ENCODE measurements around the gene ARPP21.

ARPP21 gene

GRCh38 chr3:35673017-35673416, 33.7 kb downstream of the ARPP21 start:
- DNase-seq (ENCODE audit: low read depth, low spot score), result no peak
- in situ Hi-C loops (cut with HindIII; ENCODE audit: low sequenced_read_pairs), result no loop called here
- no peak for TF ChIP-seq CTCF (IDR thresholded peaks at IDR 0.05; ENCODE audit: low read depth, low read length)
- no peak overlapping the region for H3K4me3 ChIP-seq (ENCODE audit: low read depth, low read length)

GRCh38 chr3:35674451-35675109, 35.3 kb downstream of the ARPP21 start:
- DNase-seq (ENCODE audit: low read depth, low spot score), result no peak
- in situ Hi-C loops (cut with HindIII; ENCODE audit: low sequenced_read_pairs), result no loop called here

GRCh38 chr3:35675206-35675605, 35.9 kb downstream of the ARPP21 start:
- TF ChIP-seq CTCF (IDR thresholded peaks at IDR 0.05; ENCODE audit: low read depth, low read length), result no peak
- DNase-seq (ENCODE audit: low read depth, low spot score), result no peak
- in situ Hi-C loops (cut with HindIII; ENCODE audit: low sequenced_read_pairs), result no loop called here

More at GRCh38 chr3:35674451-35675109, 35.3 kb downstream of the ARPP21 start:
- TF ChIP-seq CTCF (IDR thresholded peaks at IDR 0.05; ENCODE audit: low read depth, low read length), result no peak
- H3K4me3 ChIP-seq (ENCODE audit: low read depth, low read length), result no peak overlapping the region

GRCh38 chr3:35675621-35676020, 36.3 kb downstream of the ARPP21 start:
- DNase-seq (ENCODE audit: low read depth, low spot score), result no peak
- no peak for TF ChIP-seq CTCF (IDR thresholded peaks at IDR 0.05; ENCODE audit: low read depth, low read length)
- in situ Hi-C loops (cut with HindIII; ENCODE audit: low sequenced_read_pairs), result no loop called here
- H3K4me3 ChIP-seq (ENCODE audit: low read depth, low read length), result no peak overlapping the region

More at GRCh38 chr3:35675206-35675605, 35.9 kb downstream of the ARPP21 start:
- H3K4me3 ChIP-seq (ENCODE audit: low read depth, low read length), result no peak overlapping the region

GRCh38 chr3:35677797-35678196, 38.5 kb downstream of the ARPP21 start:
- in situ Hi-C loops (cut with HindIII; ENCODE audit: low sequenced_read_pairs), result no loop called here
- DNase-seq (ENCODE audit: low read depth, low spot score), result no peak
- no peak for TF ChIP-seq CTCF (IDR thresholded peaks at IDR 0.05; ENCODE audit: low read depth, low read length)
- no peak overlapping the region for H3K4me3 ChIP-seq (ENCODE audit: low read depth, low read length)

- no peak for TF ChIP-seq CTCF (IDR thresholded peaks at IDR 0.05; ENCODE audit: low read depth, low read length)
- no peak overlapping the region for H3K4me3 ChIP-seq (ENCODE audit: low read depth, low read length)
- in situ Hi-C loops (cut with HindIII; ENCODE audit: low sequenced_read_pairs), result no loop called here
- no peak for DNase-seq (ENCODE audit: low read depth, low spot score)
These were observed 39.4 kb downstream of the ARPP21 start for GRCh38 chr3:35678643-35679161.

Data from astrocyte of the spinal cord (primary cell).